ENCODE results near the gene ACAP2. TPM values are rescaled to one million over a fixed set of nuclear protein-coding genes. Genes with fewer than 3 reads are reported as not detected.
A peak's percentile ranks its signal among the peaks of the same experiment; 100 is the strongest.

Gene ACAP2
- total and polyA plus RNA-seq, 2 experiments from 2014 or later = 45.6 to 104 TPM

DNA sequence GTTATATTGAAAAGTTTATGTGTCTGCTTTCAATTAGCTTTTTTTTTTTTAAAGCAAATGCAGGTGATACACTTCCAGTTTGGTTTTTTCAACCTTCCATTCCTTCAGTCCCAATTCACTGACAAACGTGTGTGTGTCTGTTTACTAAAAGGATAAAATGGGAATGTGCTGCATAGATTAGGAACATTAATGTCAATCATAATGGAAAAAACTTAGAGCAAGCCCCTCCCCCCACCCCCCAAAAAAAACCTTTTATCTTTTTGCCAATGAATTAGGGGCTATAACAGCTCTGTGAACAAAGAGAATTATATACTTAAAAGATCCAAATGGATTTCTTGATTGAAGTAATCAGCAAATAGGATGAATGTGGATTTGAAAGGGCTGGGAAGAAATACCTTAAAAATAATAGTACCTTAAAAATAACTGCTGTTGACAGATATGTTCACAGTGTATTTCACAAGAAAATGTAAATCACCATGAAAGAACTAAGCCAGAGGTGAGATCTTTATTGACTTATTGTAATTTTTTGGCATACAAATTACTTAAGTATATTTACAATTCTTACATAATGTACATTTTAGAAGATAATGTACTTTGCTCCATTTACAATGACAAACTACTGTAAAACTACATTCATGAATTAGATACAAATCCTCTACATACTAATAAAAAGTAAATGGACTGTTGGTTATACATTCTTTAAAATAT lies 168.4 kb downstream of the ACAP2 start (continued):
- TF ChIP-seq EZH2phosphoT487 (IDR thresholded peaks at IDR 0.05; ENCODE audit: unreplicated experiment) (no peak), JUNB (IDR thresholded peaks at IDR 0.05; ENCODE audit: unreplicated experiment) (no peak), ZNF331 (CRISPR knock-in tag; IDR thresholded peaks at IDR 0.05; ENCODE audit: low read depth) (no peak)

GRCh38 chr3:195271410-195272243 lies 171.2 kb downstream of the ACAP2 start:
- peak overlapping the region; percentile 86; the same call in 1 of the 2 replicates for H3K27ac ChIP-seq (ENCODE audit: low read depth)
- H3K79me2 ChIP-seq (replicated peaks; ENCODE audit: insufficient read depth) = peaks cover 35% of the 10 kb centered on the region
- peaks cover 11% of the 10 kb centered on the region; the same call in 1 of the 2 replicates for H3K4me1 ChIP-seq (ENCODE audit: insufficient read depth)
- no peaks in the 10 kb centered on the region for H3K9me2 ChIP-seq (ENCODE audit: insufficient read depth)
- H3K9me3 Mint-ChIP-seq = no peaks in the 10 kb centered on the region
- H3F3A ChIP-seq (replicated peaks; ENCODE audit: low read depth) = no peaks in the 10 kb centered on the region
- TF ChIP-seq CREB1 (CRISPR knock-in tag; IDR thresholded peaks at IDR 0.05; ENCODE audit: low read depth) (peak; percentile 62), REST (IDR thresholded peaks at IDR 0.05; ENCODE audit: unreplicated experiment) (no peak), ZNF114 (CRISPR knock-in tag; IDR thresholded peaks at IDR 0.05) (no peak), JUNB (IDR thresholded peaks at IDR 0.05; ENCODE audit: unreplicated experiment) (no peak), POLR2AphosphoS5 (IDR thresholded peaks at IDR 0.05; ENCODE audit: low read depth) (no peak), ETS1 (IDR thresholded peaks at IDR 0.05) (no peak), NANOG (IDR thresholded peaks at IDR 0.05; ENCODE audit: borderline replicate concordance) (no peak), EZH2 (IDR thresholded peaks at IDR 0.05; ENCODE audit: low read depth, unreplicated experiment) (no peak), STAT1 (IDR thresholded peaks at IDR 0.05; ENCODE audit: unreplicated experiment) (no peak)
- TF ChIP-seq, protein P1, sequence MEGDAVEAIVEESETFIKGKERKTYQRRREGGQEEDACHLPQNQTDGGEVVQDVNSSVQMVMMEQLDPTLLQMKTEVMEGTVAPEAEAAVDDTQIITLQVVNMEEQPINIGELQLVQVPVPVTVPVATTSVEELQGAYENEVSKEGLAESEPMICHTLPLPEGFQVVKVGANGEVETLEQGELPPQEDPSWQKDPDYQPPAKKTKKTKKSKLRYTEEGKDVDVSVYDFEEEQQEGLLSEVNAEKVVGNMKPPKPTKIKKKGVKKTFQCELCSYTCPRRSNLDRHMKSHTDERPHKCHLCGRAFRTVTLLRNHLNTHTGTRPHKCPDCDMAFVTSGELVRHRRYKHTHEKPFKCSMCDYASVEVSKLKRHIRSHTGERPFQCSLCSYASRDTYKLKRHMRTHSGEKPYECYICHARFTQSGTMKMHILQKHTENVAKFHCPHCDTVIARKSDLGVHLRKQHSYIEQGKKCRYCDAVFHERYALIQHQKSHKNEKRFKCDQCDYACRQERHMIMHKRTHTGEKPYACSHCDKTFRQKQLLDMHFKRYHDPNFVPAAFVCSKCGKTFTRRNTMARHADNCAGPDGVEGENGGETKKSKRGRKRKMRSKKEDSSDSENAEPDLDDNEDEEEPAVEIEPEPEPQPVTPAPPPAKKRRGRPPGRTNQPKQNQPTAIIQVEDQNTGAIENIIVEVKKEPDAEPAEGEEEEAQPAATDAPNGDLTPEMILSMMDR (conservative IDR thresholded peaks at IDR 0.05; ENCODE audit: low read depth in 2 of 2) = peak; percentile 82 to 96
- H3K4me2 ChIP-seq = peak overlapping the region; percentile 85
- H4K20me1 ChIP-seq (replicated peaks; ENCODE audit: insufficient read depth) = peaks cover 31% of the 10 kb centered on the region
- peak overlapping the region; percentile 82 for H3K4me3 Mint-ChIP-seq
- DNase-seq (ENCODE audit: low spot score) (peak; percentile 89), ATAC-seq (peak; percentile 73)
- H3K36me3 Mint-ChIP-seq (ENCODE audit: low read depth) = peaks cover 22% of the 10 kb centered on the region
- peak overlapping the region; percentile 95 for H2AFZ ChIP-seq
- H3K36me3 ChIP-seq (ENCODE audit: insufficient read depth) = no peaks in the 10 kb centered on the region
- H3K4me3 ChIP-seq = peak overlapping the region; percentile 83
- H3K27me3 Mint-ChIP-seq (ENCODE audit: insufficient read depth, low read depth, poor library complexity) = peaks cover 7% of the 10 kb centered on the region
- H3K27ac Mint-ChIP-seq = peak overlapping the region; percentile 89
- no peaks in the 10 kb centered on the region for H3K27me3 ChIP-seq (ENCODE audit: insufficient read depth)
- peaks cover 22% of the 10 kb centered on the region for H3K4me1 Mint-ChIP-seq
